Glutamatergic neuron (in vitro differentiated cells): ENCODE results near the gene TM2D3. TPM values are rescaled to one million over a fixed set of nuclear protein-coding genes. Genes with fewer than 3 reads are reported as not detected.
A peak's percentile ranks its signal among the peaks of the same experiment; 100 is the strongest.

Experiments
- DNase-seq: peaks from one replicate; pipeline ENCODE4 v3.0.0; 2022
- H3K27ac Mint-ChIP-seq: one replicate; pipeline ENCODE4 v1.8.0; 2020; ENCODE audit warnings: mild to moderate bottlenecking, mixed read lengths, inconsistent platforms; ENCODE audit not compliant: unreplicated experiment
- H3K27me3 Mint-ChIP-seq: one replicate; pipeline ENCODE4 v1.8.0; 2020; ENCODE audit warnings: mild to moderate bottlenecking, moderate library complexity, mixed read lengths, inconsistent platforms; ENCODE audit not compliant: unreplicated experiment
- H3K36me3 Mint-ChIP-seq: one replicate; pipeline ENCODE4 v1.8.0; 2020; ENCODE audit warnings: mild to moderate bottlenecking, mixed read lengths, inconsistent platforms; ENCODE audit not compliant: unreplicated experiment
- H3K4me1 Mint-ChIP-seq: one replicate; pipeline ENCODE4 v1.8.0; 2020; ENCODE audit warnings: mild to moderate bottlenecking, low read depth, mixed read lengths, inconsistent platforms; ENCODE audit not compliant: unreplicated experiment
- H3K4me3 Mint-ChIP-seq: one replicate; pipeline ENCODE4 v1.8.0; 2020; ENCODE audit warnings: mild to moderate bottlenecking, mixed read lengths, inconsistent platforms; ENCODE audit not compliant: unreplicated experiment
- H3K9me3 Mint-ChIP-seq: one replicate; pipeline ENCODE4 v1.8.0; 2020; ENCODE audit warnings: mild to moderate bottlenecking, moderate library complexity, mixed read lengths, inconsistent platforms; ENCODE audit not compliant: unreplicated experiment
- total RNA-seq: library from RNA; stranded (reverse); fragmentation: NEBNext Ultra II Directional; extraction: Animal tissue kit (Norgen Biotek cat#: 25700); gene quantifications from one replicate; pipeline ENCODE4 v1.2.1, GENCODE V29; 2021; ENCODE audit not compliant: unreplicated experiment
- TF ChIP-seq, protein P1 (sequence below): fragments of 200-600 bp; sonication (generic); IDR thresholded peaks from one replicate; pipeline ENCODE4 v1.5.0; 2021; ENCODE audit not compliant: partially characterized antibody, unreplicated experiment

TM2D3 gene
- total RNA-seq, 1 donor from 2014 or later: 58.6 TPM

DNA sequence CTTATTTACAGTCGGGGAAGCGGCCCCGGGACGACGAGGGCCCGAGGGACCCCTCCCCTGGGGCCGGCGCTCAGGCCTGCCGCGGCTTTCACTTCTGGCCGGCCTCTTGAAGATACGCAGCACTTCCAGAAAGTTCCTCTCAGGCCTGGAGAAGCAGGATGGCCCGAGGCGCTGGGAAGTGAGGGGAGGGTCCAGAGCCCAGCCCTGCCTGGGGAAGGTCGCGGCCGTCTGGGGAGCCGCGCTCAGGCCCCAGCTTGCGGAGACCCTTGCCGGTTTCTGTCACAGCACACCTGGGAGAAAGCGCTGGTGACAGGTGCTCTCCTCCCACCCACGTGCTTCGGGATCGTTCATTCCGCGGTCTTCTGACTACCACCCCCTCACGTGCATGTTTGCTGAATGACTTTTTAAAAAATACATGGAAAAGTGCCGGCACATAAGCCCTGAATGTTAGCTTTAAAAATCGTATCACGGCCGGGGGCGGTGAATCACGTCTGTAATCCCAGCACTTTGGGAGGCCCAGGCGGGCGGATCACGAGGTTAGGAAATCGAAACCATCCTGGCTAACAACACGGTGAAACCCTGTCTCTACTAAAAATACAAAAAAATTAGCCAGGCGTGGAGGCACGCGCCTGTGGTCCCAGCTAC lies 727 bp upstream of the TM2D3 start:
- no peak for DNase-seq
- Mint-ChIP-seq H3K36me3 (no peaks in the 10 kb centered on the region), H3K9me3 (peaks cover 6% of the 10 kb centered on the region), H3K4me3 (peak overlapping the region; percentile 84), H3K4me1 (peaks cover 22% of the 10 kb centered on the region), H3K27me3 (peaks cover 2% of the 10 kb centered on the region), H3K27ac (peak overlapping the region; percentile 78)
- TF ChIP-seq, protein P1, sequence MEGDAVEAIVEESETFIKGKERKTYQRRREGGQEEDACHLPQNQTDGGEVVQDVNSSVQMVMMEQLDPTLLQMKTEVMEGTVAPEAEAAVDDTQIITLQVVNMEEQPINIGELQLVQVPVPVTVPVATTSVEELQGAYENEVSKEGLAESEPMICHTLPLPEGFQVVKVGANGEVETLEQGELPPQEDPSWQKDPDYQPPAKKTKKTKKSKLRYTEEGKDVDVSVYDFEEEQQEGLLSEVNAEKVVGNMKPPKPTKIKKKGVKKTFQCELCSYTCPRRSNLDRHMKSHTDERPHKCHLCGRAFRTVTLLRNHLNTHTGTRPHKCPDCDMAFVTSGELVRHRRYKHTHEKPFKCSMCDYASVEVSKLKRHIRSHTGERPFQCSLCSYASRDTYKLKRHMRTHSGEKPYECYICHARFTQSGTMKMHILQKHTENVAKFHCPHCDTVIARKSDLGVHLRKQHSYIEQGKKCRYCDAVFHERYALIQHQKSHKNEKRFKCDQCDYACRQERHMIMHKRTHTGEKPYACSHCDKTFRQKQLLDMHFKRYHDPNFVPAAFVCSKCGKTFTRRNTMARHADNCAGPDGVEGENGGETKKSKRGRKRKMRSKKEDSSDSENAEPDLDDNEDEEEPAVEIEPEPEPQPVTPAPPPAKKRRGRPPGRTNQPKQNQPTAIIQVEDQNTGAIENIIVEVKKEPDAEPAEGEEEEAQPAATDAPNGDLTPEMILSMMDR: no peak

DNA sequence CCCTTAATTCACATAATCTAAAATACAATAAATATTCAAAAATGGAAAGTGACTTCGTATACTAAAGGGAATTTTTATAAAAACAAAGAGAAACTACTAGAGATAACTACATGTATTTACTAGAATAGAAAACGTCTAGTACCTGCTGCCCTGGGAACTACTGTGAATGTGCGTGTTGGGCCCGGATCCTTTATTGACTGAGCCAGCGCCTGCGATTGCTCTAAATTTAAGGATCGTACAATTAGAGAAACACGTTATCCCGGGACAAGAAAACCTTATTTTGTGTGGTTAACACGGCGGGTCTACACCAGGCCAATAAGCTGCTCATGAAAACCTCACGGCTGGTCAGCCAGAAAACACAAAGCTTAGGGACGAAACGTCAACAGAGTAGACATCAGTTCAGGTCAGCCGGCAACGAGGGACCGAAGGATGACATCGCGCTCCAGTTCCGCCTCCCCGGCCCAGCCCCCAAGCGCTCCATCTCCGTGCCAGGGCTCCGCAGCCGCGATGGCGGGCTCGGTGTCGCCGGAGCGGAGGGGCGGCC lies 555 bp downstream of the TM2D3 start:
- H3K4me3 Mint-ChIP-seq: peak overlapping the region; percentile 100
- H3K9me3 Mint-ChIP-seq: peaks cover 6% of the 10 kb centered on the region
- no peaks in the 10 kb centered on the region for H3K36me3 Mint-ChIP-seq
- no peak for DNase-seq
- H3K27me3 Mint-ChIP-seq: peaks cover 2% of the 10 kb centered on the region
- H3K4me1 Mint-ChIP-seq: peaks cover 12% of the 10 kb centered on the region
- TF ChIP-seq, protein P1: no peak
- H3K27ac Mint-ChIP-seq: peak overlapping the region; percentile 99

DNA sequence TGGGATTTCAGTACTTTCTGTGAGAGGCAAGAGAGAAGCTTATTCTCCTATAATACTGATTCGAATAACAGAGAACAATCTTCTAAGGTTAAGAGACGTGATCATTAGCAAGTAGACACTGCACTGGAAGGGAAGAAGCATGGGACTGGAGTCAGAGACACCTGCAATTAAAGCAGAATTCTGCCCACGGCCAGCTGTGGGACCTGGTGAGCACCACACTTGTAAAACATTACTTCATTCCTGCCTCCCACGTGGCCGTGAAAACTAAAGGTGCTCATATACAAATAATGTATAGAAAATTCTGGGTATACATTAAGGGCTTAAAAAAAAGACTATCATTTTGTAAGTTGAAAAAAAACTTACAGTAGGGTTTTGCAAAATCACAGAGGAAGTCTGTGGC lies 2.0 kb downstream of the TM2D3 start:
- peaks cover 6% of the 10 kb centered on the region for H3K9me3 Mint-ChIP-seq
- no peaks in the 10 kb centered on the region for H3K36me3 Mint-ChIP-seq
- no peak for DNase-seq
- peaks cover 2% of the 10 kb centered on the region for H3K27me3 Mint-ChIP-seq
- H3K4me1 Mint-ChIP-seq: peaks cover 12% of the 10 kb centered on the region
- TF ChIP-seq, protein P1: no peak
- peak overlapping the region; percentile 49 for H3K4me3 Mint-ChIP-seq
- H3K27ac Mint-ChIP-seq: no peak overlapping the region

DNA sequence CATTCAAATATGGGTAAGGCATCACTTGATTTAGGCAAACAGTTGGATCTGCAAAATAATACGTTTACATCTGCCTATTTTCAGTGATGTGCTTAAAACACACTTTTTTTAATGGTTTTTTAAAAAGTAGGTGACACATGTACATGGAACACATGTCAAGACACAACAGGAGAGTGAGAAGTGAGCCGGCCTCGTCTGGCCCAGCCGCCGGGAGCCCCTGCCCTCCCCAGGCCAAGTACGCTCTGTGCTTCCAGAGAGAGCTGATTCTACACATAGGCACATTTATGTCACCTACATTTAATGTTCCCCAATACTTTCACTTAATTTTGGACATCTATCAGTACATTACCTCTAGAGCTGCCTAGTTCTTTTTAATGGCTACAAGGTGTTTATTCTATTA lies 3.8 kb downstream of the TM2D3 start:
- H3K36me3 Mint-ChIP-seq: no peaks in the 10 kb centered on the region
- peaks cover 2% of the 10 kb centered on the region for H3K27me3 Mint-ChIP-seq
- no peak overlapping the region for H3K27ac Mint-ChIP-seq
- peaks cover 6% of the 10 kb centered on the region for H3K9me3 Mint-ChIP-seq
- H3K4me1 Mint-ChIP-seq: peaks cover 11% of the 10 kb centered on the region
- DNase-seq: no peak
- TF ChIP-seq, protein P1: no peak
- H3K4me3 Mint-ChIP-seq: no peak overlapping the region

DNA sequence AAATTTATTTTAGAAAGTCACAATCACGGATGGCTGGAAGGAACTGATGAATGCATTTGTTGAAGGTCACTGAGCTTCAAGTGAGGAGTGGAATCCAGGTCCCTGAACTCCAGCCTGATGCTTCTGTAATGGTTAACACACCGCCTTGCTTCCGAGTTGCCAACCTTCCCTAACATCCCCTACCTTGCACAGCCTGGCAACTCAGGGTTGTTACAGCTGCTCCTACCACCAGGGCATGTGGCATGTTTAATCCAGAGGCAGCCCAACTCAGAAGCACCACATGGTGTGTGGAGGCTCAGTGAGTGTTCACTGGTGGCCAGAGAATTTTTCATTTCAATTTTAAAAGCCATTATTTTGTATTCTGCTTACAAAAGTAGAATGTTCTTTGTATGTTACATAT lies 4.9 kb downstream of the TM2D3 start:
- no peaks in the 10 kb centered on the region for H3K27me3 Mint-ChIP-seq
- TF ChIP-seq, protein P1: no peak
- H3K36me3 Mint-ChIP-seq: no peaks in the 10 kb centered on the region
- DNase-seq: no peak
- no peak overlapping the region for H3K27ac Mint-ChIP-seq
- H3K4me3 Mint-ChIP-seq: no peak overlapping the region
- peaks cover 6% of the 10 kb centered on the region for H3K9me3 Mint-ChIP-seq
- peaks cover 16% of the 10 kb centered on the region for H3K4me1 Mint-ChIP-seq
